A673 (cell line): Measurements from ENCODE around the gene GRIK3. TPM values are rescaled to one million over a fixed set of nuclear protein-coding genes. Genes with fewer than 3 reads are reported as not detected.

Source experiments
- BruUV-seq: library from RNA; stranded (reverse); fragments of 400-500 nt; replicated peaks from 2 replicates; lab custom pipeline; 2021; lab: Mats Ljungman, UMichigan
- CTCF ChIA-PET: fragments of 300-600 bp; sonication (Branson Sonifier 250); formaldehyde crosslinking; loops from one replicate; lab custom pipeline; 2022; ENCODE audit warnings: antibody characterized with exemption; lab: Charles Lee
- POLR2A ChIA-PET: fragments of 300-600 bp; sonication (Branson Sonifier 250); formaldehyde crosslinking; loops from one replicate; lab custom pipeline; 2022; ENCODE audit warnings: antibody characterized with exemption; ENCODE audit not compliant: low non-redundant PET; lab: Charles Lee
- DNase-seq: peaks from one replicate; pipeline ENCODE4 v3.0.0-alpha.2; 2015; ENCODE audit warnings: low spot score
- H3K27ac ChIP-seq: fragments of 200-600 bp; sonication (generic); 2 replicates; pipeline ENCODE4 v1.5.1; 2016; ENCODE audit warnings: mixed run types, low read depth, mild to moderate bottlenecking, mixed read lengths, antibody characterized with exemption, low read length; ENCODE audit not compliant: poor library complexity, severe bottlenecking
- H3K27me3 ChIP-seq: fragments of 200-600 bp; sonication (generic); replicated peaks from 2 replicates; pipeline ENCODE4 v1.6.1; 2017; ENCODE audit warnings: mixed run types, low read depth, mild to moderate bottlenecking, mixed read lengths, antibody characterized with exemption, low read length; ENCODE audit not compliant: insufficient read depth, poor library complexity
- H3K36me3 ChIP-seq: fragments of 200-600 bp; sonication (generic); 2 replicates; pipeline ENCODE4 v1.6.1; 2016; ENCODE audit warnings: mixed run types, mild to moderate bottlenecking, mixed read lengths, antibody characterized with exemption, low read length; ENCODE audit not compliant: insufficient read depth, poor library complexity, severe bottlenecking
- H3K4me1 ChIP-seq: fragments of 200-600 bp; sonication (generic); 2 replicates; pipeline ENCODE4 v1.6.1; 2017; ENCODE audit warnings: mixed run types, mild to moderate bottlenecking, mixed read lengths, antibody characterized with exemption, low read length; ENCODE audit not compliant: insufficient read depth, poor library complexity, severe bottlenecking
- H3K4me3 ChIP-seq: fragments of 200-600 bp; sonication (generic); 2 replicates; pipeline ENCODE4 v1.5.1; 2016; ENCODE audit warnings: low read depth, mixed run types, mild to moderate bottlenecking, mixed read lengths, low read length; ENCODE audit not compliant: poor library complexity, severe bottlenecking
- H3K9me3 ChIP-seq: fragments of 200-600 bp; sonication (generic); 2 replicates; pipeline ENCODE4 v1.6.1; 2016; ENCODE audit warnings: mixed run types, low read depth, mild to moderate bottlenecking, mixed read lengths, antibody characterized with exemption, low read length; ENCODE audit not compliant: poor library complexity, severe bottlenecking
- CTCF ChIP-seq: fragments of 300-800, 200-600 bp; sonication (generic); conservative IDR thresholded peaks from 2 replicates; pipeline ENCODE4 v1.5.1; 2017; ENCODE audit warnings: low read depth, mild to moderate bottlenecking, antibody characterized with exemption, low read length, moderate library complexity, mixed read lengths
- EZH2 ChIP-seq: fragments of 200-600 bp; sonication (generic); IDR thresholded peaks from 2 replicates; pipeline ENCODE4 v1.6.1; 2017; ENCODE audit warnings: borderline replicate concordance, low read depth, mild to moderate bottlenecking, mixed read lengths, antibody characterized with exemption, low read length; ENCODE audit not compliant: poor library complexity, severe bottlenecking
- intact Hi-C: fragments of 100-400 bp; cut with micrococcal nuclease; formaldehyde crosslinking; loops from one replicate; pipeline ENCODE4 v1.10.0; 2022; ENCODE audit not compliant: unreplicated experiment
- total RNA-seq: library from RNA; stranded (reverse); gene quantifications from 2 replicates; pipeline ENCODE4 v1.2.3, GENCODE V29; 2021

Gene GRIK3
- total RNA-seq, 1 experiment from 2014 or later, result 0.17 TPM

GRCh38 chr1:36996106-36996505 lies 38.2 kb downstream of the GRIK3 start:
- no peak for TF ChIP-seq EZH2
- TF ChIP-seq CTCF, result no peak

GRCh38 chr1:36994868-36995267 lies 39.4 kb downstream of the GRIK3 start:
- TF ChIP-seq EZH2, result no peak
- TF ChIP-seq CTCF, result no peak
- Histone ChIP-seq H3K4me1 (no peaks in the 10 kb centered on the region), H3K27ac (no peak overlapping the region), H3K36me3 (no peaks in the 10 kb centered on the region), H3K9me3 (no peaks in the 10 kb centered on the region), H3K27me3 (no peaks in the 10 kb centered on the region), H3K4me3 (no peak overlapping the region)
- intact Hi-C loops, result no loop called here
- POLR2A ChIA-PET, result interaction anchor here (0.6 kb wide), 1 partner anchor 611 kb away, joined by 8 read pairs; no protein-coding TSS in a partner anchor
- CTCF ChIA-PET, result no interaction called here
- DNase-seq, result no peak
- no TSS peak for BruUV-seq

More at GRCh38 chr1:36996106-36996505, 38.2 kb downstream of the GRIK3 start:
- no peak for DNase-seq
- H3K27me3 ChIP-seq, result no peaks in the 10 kb centered on the region
- no TSS peak for BruUV-seq
- ChIA-PET CTCF (no interaction called here), POLR2A (no interaction called here)
- intact Hi-C loops, result no loop called here
- H3K36me3 ChIP-seq, result no peaks in the 10 kb centered on the region
- no peak overlapping the region for H3K27ac ChIP-seq
- no peaks in the 10 kb centered on the region for H3K9me3 ChIP-seq
- no peaks in the 10 kb centered on the region for H3K4me1 ChIP-seq
- H3K4me3 ChIP-seq, result no peak overlapping the region

- Histone ChIP-seq H3K36me3 (no peaks in the 10 kb centered on the region), H3K4me1 (no peaks in the 10 kb centered on the region), H3K27ac (no peak overlapping the region), H3K4me3 (no peak overlapping the region), H3K9me3 (no peaks in the 10 kb centered on the region), H3K27me3 (no peaks in the 10 kb centered on the region)
- no peak for TF ChIP-seq CTCF
- TF ChIP-seq EZH2, result no peak
- ChIA-PET POLR2A (no interaction called here), CTCF (no interaction called here)
- DNase-seq, result no peak
- intact Hi-C loops, result no loop called here
- no TSS peak for BruUV-seq
These were observed 40.0 kb downstream of the GRIK3 start for GRCh38 chr1:36994294-36994693.
